TTC549 (cell line): Measurements from ENCODE around the gene NUAK1.

ENCODE experiments used
- FAIRE-seq: peaks from 2 replicates; lab custom pipeline; 2012; peaks lifted over from hg19 to GRCh38; lab: Jason Lieb, UNC

NUAK1 gene

GRCh38 chr12:106130474-106131113 is 8.2 kb downstream of the NUAK1 start:
- no peak for FAIRE-seq

GRCh38 chr12:106128585-106129328 is 10.0 kb downstream of the NUAK1 start:
- no peak for FAIRE-seq

- no peak for FAIRE-seq
These were observed 11.2 kb downstream of the NUAK1 start for GRCh38 chr12:106127338-106128126.

- FAIRE-seq: no peak
These were observed 12.1 kb downstream of the NUAK1 start for GRCh38 chr12:106126441-106127337.

GRCh38 chr12:106125351-106126095 is 13.2 kb downstream of the NUAK1 start:
- no peak for FAIRE-seq

GRCh38 chr12:106123551-106124081 is 15.1 kb downstream of the NUAK1 start:
- no peak for FAIRE-seq

- FAIRE-seq: no peak
These were observed 15.6 kb downstream of the NUAK1 start for GRCh38 chr12:106123110-106123509.

GRCh38 chr12:106122004-106122403 is 16.8 kb downstream of the NUAK1 start:
- no peak for FAIRE-seq

- FAIRE-seq: no peak
These were observed 18.1 kb downstream of the NUAK1 start for GRCh38 chr12:106120519-106121105.

- no peak for FAIRE-seq
These were observed 19.5 kb downstream of the NUAK1 start for GRCh38 chr12:106119301-106119700.

GRCh38 chr12:106118381-106119130 is 20.2 kb downstream of the NUAK1 start:
- no peak for FAIRE-seq

- FAIRE-seq: no peak
These were observed 23.3 kb downstream of the NUAK1 start for GRCh38 chr12:106115440-106115839.

GRCh38 chr12:106114447-106115068 is 24.2 kb downstream of the NUAK1 start:
- no peak for FAIRE-seq

GRCh38 chr12:106113824-106114446 is 24.8 kb downstream of the NUAK1 start:
- FAIRE-seq: no peak

GRCh38 chr12:106113446-106113823 is 25.3 kb downstream of the NUAK1 start:
- no peak for FAIRE-seq

GRCh38 chr12:106113042-106113441 is 25.7 kb downstream of the NUAK1 start:
- no peak for FAIRE-seq

GRCh38 chr12:106112145-106112821 is 26.5 kb downstream of the NUAK1 start:
- FAIRE-seq: no peak

- FAIRE-seq: no peak
These were observed 28.0 kb downstream of the NUAK1 start for GRCh38 chr12:106110626-106111300.
